ENCODE data around the gene MEG3.
A peak's percentile ranks its signal among the peaks of the same experiment; 100 is the strongest.

The MEG3 gene

DNA sequence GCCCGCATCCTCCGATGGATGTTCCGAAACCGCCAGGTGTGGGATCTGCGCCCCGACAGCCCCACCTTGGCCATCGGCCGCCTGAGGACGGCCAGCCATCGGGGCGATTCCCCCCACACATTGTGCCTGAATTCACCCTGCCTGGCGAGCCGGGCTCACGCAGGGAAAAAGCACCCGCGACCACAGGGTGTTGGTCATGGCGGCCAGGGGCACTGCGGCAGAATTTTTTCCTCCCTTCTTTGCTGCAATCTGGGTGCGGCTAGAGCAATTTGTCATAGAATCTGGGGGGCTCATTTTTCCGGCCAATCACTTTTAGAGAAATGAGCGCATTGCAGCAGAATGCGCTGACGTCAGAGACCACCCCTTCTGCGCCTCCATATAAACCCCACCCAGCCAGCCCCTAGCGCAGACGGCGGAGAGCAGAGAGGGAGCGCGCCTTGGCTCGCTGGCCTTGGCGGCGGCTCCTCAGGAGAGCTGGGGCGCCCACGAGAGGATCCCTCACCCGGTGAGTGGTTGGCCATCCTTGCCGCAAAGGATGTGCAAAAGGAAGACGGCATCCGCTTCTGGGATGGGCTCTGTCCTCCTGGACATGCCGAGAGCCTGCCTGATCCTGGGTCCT, at the start of gene MEG3:
MEG3 (plus strand) TSS at position 406 of the 619 bp plus-strand sequence.
- DNase-seq: peak; percentile 47

DNA sequence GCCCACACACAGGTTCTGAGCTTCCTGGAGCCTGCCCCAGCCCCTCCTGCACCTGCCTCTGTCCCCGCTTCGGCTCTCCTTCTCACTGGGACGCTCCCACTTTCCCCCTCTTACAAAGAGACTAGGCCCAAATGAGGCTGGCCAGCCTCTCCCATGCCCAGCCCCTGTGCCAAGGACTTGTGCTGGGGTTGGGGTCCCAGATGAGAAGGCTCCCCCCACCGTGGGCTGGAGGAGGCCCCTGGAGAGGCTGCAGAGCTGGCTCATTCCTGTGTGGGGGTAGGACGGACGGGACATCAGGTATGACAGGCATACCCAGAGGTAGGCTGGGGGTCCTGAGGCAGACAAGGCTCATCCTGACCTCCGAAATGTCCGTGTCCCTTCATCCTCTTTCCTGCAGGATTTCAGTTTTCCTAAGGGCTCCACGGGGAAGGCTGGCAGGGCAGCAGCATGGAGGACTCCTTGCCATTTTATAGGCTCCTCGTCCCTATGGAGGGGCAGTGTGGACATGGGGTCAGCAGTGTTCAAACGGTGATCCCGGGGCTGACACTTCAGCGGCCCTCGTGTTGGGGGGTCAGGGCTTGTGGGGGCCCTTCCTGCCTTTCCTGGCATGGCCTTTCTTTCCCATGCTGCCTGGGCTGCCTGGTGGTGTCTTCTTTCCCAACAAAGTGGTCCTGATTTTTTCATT, 49.1 kb upstream of the MEG3 start:
- no peak for DNase-seq

DNA sequence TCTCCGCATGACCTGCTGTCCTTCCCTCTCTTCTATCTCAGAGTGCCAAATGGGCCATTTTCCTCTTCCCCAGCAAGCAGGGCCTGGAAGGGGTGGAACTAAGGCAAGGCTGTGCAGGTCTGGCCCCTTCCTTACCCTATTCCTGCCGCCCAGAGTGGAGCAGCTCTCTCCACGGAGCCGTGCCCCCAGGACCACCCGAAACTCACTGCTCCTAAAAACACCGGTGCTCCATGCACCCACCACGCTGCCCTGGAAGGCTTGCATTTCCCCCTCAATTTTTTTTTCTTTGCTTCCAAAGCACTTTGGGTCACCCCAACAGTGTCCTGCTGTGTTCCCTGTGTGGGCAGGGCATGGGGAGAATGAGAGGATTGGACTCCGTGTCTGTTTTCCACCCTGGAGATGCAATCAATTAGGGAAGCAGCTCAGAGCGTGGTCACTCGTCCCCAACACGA, 48.5 kb upstream of the MEG3 start:
- no peak for DNase-seq

GRCh38 chr14:100777818-100778525, 47.9 kb upstream of the MEG3 start:
- DNase-seq: no peak

GRCh38 chr14:100778526-100778882, 47.4 kb upstream of the MEG3 start:
- DNase-seq: no peak

GRCh38 chr14:100778951-100779690, 46.8 kb upstream of the MEG3 start:
- DNase-seq: no peak

DNA sequence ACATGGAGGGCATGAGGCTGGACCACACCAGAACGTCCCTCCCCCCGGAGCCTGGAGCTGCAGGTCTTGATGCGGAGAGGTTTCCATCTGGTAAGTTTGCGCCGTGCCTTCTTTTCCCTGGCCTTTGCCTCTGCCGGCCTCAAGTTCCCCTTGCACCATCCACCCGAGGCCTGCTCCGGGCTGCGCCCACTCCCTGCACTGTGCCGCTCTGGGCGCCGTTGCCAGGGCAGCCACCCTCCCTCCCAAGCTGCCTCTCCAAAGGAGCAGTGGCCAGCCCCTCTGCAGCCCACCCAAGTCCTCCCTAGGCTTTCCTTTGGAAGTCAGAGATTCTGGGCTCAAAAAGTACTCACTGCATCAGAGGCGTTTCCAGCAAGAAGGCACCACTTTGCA, 46.2 kb upstream of the MEG3 start:
- no peak for DNase-seq

- DNase-seq: no peak
Observed at GRCh38 chr14:100780246-100780645, 45.7 kb upstream of the MEG3 start.

GRCh38 chr14:100780646-100781355, 45.1 kb upstream of the MEG3 start:
- DNase-seq: no peak

- no peak for DNase-seq
Observed at GRCh38 chr14:100781952-100782351, 44.0 kb upstream of the MEG3 start.

DNA sequence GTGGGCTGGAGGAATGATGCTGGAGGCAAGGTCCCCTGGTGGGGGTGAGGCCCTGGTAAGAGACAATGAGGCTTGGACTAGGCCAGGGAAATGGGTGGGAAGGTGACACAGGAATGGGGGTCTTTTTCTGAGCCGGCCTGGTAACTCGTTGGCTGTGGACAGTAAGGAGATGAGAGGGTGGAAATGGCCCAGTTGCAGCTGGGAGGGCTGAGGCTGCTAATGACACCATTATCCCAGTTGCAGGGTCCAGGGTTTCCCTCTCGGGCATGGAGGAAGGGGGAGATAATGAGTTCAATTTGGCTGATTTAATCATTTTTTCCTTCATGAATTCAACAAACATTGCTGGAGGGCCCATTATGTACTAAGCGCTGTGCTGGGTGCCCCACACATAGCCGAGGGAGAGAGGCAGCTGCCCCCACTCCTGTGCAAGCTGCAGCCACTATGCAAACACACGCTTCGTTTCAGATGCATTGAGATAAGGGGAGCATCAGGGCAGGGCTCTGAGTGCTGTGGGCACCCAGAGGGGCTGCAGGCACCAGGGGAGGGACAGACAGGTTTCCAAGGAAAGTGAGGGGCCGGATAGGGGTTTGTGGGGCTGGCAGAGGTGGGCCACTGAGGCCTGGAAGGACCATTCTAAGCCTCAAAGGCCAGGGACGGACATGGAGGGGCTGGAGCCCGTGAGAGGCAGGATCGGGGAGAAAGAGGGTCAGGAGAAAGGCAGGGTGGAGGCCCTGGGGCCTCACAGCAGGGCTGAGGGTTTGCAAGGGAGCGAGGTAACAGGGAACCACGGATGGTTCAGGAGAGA, 43.2 kb upstream of the MEG3 start:
- no peak for DNase-seq

GRCh38 chr14:100783630-100784370, 42.1 kb upstream of the MEG3 start:
- DNase-seq: peak; percentile 51

- peak; percentile 83 for DNase-seq
Observed at GRCh38 chr14:100784523-100785337, 41.2 kb upstream of the MEG3 start.

DNA sequence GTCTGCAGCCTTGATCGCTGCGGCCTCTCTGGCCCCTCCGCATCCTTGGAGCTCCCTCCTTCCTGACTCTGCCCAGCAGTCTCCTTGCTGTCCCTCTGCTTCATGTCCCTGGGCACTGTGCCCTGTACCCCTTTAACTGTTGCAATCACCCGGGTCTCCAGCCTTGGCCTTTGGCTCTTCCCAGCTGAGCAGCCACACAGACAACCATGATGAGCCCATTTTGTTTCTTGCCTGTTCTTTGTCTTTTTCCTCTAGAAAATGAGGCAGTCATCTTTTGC, 40.6 kb upstream of the MEG3 start:
- DNase-seq: no peak

DNA sequence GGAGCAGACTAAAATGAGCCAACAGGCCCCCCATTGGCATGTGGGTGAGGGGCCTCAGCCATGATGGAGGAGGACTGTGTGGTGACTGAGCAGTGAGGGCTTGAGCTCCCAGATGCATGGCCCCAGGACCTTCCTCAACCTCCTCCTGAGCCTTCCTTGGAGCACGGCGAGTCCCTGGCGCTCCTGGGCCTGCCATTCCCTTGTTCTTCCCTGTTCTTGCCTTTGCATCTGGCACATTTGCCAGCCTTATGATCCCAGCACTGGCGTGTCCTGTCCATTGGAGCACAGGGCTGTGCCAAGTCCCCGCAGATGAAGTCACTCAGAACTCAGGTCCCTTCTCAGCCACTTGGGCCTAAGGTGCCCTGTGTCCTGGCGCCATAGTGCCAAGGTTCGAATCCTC, 40.3 kb upstream of the MEG3 start:
- DNase-seq: no peak

DNA sequence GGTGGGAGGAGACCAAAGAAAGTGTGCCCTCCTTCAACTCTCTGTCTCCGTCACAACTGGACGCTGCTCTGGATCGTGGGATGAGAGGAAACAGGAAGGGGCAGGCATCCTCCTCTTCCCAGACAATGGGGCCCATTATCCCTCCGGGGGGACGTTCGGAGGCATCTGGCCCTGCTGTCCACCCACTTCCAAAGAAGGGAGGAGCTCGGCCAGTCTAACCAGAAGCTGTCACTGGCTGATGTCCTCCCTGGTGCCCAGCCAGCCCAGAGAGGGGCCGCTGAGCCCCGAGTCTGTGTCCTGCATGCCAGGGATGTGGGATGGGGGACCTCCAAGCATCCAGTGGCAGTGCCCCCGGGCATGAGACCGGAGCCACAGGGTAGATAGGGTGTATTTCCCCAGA, 39.8 kb upstream of the MEG3 start:
- DNase-seq: no peak

GRCh38 chr14:100786576-100787219, 39.2 kb upstream of the MEG3 start:
- no peak for DNase-seq

GRCh38 chr14:100787659-100788058, 38.3 kb upstream of the MEG3 start:
- no peak for DNase-seq

DNA sequence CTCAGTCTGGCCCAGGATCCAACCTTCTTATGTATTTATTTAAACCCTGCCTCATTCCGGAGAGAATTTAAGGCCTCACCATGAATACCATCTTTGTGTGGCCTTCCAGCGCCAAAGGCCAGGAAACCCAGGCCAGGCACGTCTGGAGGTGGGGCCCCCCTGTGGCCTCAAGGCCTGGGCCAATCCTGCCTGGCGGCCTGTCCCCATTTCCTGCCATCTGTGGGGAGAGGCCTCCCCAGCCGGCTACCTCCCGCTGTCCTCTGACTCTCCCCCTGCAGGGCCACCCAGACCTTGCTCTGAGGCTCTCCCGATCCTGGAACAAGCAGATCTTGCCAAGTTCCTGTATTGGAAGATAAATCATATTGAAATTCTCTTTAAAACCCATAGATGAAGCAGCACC, 37.4 kb upstream of the MEG3 start:
- no peak for DNase-seq

GRCh38 chr14:100788942-100789341, 37.0 kb upstream of the MEG3 start:
- no peak for DNase-seq
